Subcutaneous adipose tissue (tissue), 4 donors: ENCODE measurements around the gene ZC3H12C. TPM values are rescaled to one million over a fixed set of nuclear protein-coding genes. Genes with fewer than 3 reads are reported as not detected.

ENCODE experiments used
- total RNA-seq, 4 donors: library from RNA; depleted of rRNA; stranded (reverse); fragments of >200 nt; gene quantifications; one replicate each; pipeline ENCODE4 v1.1.0, GENCODE V29; 2016
- TF ChIP-seq, protein P1 (sequence below): fragments of 450-650 bp; IDR thresholded peaks from one replicate; pipeline ENCODE4 v1.5.1; 2016; ENCODE audit warnings: low read depth, mild to moderate bottlenecking, control low read depth, antibody characterized with exemption, moderate library complexity

ZC3H12C gene
- total RNA-seq, 4 donors from 2014 or later, result 14.7 to 22.2 (median 17.4) TPM

DNA sequence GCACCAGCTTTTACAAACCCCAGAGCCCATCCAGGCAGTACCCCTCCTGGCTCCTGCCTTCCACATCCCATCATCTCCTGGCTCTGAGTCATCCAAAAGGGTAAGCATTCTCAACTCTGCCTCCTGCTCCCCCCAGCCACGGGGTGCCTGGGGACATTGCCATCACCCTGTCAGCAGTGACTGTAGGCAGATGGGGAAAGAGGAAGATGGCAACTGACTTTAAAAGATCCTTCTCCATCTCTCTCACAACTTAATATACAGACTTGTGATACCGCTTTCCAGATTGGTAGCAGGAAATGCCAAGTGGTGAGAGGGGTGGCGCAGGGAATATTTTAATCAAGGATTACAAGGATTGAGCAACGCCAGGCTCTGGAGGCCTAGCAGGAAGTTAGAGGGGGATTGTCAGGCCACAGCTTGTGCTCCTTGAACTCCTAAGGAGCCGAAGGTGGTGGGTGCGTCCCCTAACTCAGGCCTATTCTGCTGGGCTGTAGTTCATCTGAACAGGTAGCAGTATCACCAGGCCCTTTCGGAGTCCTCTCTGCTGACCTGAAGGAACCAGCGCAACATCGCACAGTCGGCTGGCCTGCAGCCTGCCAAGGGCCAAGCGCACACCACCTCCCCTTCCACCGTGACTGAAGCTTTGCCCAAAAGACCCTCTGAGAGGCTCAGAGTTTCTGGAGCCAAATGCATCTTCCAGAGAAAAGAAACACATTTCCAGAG is 83.3 kb downstream of the ZC3H12C start:
- TF ChIP-seq, protein P1, sequence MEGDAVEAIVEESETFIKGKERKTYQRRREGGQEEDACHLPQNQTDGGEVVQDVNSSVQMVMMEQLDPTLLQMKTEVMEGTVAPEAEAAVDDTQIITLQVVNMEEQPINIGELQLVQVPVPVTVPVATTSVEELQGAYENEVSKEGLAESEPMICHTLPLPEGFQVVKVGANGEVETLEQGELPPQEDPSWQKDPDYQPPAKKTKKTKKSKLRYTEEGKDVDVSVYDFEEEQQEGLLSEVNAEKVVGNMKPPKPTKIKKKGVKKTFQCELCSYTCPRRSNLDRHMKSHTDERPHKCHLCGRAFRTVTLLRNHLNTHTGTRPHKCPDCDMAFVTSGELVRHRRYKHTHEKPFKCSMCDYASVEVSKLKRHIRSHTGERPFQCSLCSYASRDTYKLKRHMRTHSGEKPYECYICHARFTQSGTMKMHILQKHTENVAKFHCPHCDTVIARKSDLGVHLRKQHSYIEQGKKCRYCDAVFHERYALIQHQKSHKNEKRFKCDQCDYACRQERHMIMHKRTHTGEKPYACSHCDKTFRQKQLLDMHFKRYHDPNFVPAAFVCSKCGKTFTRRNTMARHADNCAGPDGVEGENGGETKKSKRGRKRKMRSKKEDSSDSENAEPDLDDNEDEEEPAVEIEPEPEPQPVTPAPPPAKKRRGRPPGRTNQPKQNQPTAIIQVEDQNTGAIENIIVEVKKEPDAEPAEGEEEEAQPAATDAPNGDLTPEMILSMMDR, result no peak

DNA sequence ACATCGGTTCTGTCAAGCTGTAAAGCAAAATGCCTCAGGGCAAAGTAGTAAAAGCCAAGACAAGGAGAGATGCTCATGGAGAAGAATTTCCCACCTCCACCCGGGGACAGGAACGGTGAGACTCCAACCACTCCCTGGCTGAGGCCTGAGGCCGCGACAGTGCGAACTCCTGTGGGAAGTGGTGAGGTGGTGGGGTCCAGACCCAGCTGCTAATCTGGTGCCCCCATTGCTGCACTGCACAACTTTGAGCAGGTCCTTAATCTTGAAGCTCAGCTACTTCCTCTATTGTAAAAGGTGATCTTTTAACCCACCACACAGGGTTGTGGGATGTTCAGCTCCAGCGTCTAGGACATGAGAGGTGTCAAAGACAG is 83.9 kb downstream of the ZC3H12C start:
- TF ChIP-seq, protein P1, result no peak

DNA sequence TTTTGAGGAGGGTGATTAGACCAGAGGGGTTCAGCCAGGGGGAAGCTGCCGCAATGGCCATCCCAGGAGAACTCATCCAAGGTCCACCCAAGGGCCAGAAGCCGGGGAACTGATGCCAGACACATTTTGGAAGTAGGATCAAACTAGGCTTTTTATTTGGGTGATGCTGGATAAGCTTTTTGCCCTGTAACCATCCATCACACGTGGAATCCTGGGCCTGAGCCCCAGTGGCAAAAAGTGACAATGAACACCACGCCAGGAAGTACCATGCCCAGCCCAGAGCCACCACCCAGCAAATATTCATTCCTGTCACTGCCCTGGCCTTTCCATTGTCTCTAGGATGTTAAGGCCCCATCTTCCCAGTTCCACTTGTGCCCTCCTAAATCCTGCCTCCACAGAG is 85.9 kb downstream of the ZC3H12C start:
- TF ChIP-seq, protein P1, result no peak

DNA sequence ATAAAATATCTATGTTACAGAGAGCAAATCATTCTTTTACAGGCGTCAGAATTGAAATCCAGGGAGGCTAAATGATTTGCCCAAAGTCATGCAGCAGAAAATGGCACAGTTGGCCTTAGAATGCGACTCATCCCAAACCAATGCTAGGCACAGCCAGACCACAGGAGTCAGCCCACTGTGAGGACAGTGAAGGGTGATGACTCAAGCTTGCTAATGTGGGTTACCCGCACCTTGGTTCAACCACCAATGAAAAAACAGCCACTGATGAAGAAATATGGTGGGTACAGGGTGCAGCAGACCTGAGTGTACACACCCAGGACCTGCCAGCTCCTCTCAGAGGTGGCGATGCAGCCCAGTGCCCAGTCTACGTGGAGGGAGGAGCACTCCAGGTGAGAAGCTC is 89.7 kb downstream of the ZC3H12C start:
- TF ChIP-seq, protein P1, result no peak

DNA sequence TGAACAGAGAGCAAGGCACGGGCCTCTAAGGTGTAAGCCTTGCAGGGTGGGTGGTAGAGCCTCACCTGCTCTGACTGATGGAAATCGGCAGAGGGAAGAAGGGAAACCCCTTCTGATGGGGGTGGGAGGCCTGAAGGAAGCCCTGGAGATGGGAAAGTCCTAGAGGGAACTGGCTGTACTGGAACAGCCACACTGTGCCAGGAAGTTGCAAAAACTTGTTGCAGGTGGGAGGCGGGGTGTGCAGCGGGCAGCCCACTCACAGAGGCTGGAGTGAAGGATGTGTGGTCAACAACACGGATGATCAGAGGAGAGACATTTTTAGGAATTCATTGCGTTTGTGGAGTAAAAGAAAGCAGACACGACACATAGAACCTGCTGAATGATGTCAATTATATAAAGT is 91.3 kb downstream of the ZC3H12C start:
- TF ChIP-seq, protein P1, result no peak

DNA sequence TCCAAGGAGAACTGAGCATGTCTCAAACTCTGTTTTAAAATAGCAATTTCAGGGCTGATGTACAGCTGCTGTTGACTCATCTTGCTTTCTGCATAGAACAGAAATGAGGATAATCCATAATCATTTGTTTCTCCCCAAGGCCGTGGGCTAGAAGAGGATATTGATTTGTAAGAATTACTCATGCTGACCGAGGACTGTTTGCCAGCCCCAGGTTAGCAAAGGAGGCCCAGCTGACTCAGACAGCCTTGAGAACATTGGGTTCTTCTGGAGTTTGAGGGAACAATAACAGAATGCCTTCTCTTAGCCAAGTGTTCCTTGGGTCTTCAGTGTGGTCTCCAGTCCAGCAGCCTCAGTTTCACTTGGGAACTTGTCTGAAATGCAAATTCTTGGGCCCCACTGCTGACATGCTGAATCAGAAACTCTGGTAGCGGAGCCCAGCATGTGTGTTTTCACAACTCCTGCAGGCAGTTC is 92.0 kb downstream of the ZC3H12C start:
- TF ChIP-seq, protein P1, result no peak

DNA sequence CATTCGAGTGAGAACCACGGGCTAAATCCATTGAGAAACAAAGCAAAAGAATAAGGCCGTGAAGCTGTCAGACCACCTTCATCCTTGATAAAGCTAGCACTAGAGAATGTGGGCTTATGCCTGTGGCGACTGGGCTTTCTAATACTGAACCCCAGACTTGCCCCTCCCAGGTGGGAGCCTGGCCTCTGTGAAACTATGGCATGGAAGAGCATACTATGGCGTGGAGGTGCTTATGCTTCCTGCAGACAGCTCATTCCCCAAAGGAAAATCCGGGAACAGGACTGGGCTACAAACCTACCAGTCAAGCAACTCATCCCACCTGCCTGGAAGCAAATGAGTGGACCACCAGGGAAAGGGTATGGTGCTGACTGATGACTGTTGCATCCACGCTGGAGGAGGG is 92.4 kb downstream of the ZC3H12C start:
- TF ChIP-seq, protein P1, result no peak
